B cell (primary cell): ENCODE results near the gene PPP1R3E. TPM values are rescaled to one million over a fixed set of nuclear protein-coding genes. Genes with fewer than 3 reads are reported as not detected.

Experiments used
- ATAC-seq: fragments of 200-7000 bp; cut with Tn5 transposase; one replicate; pipeline ENCODE4 v1.10.0; 2021; ENCODE audit warnings: low read depth, mild to moderate bottlenecking, moderate number of reproducible peaks, moderate library complexity
- CTCF ChIA-PET: fragments of 350-600 bp; sonication (Branson Sonifier 250); formaldehyde crosslinking; loops from one replicate; lab custom pipeline; 2021; ENCODE audit warnings: antibody characterized with exemption, inconsistent platforms; lab: Charles Lee
- POLR2A ChIA-PET: fragments of 350-600 bp; sonication (Branson Sonifier 250); formaldehyde crosslinking; loops from one replicate; lab custom pipeline; 2021; ENCODE audit warnings: antibody characterized with exemption; lab: Charles Lee
- DNase-seq: peaks from one replicate; pipeline ENCODE4 v3.0.0; 2013
- H2AFZ ChIP-seq: 2 replicates; pipeline ENCODE4 v1.6.1; 2012; ENCODE audit warnings: mild to moderate bottlenecking, low read depth, low read length; ENCODE audit not compliant: insufficient read depth, poor library complexity, severe bottlenecking
- H3K27ac ChIP-seq, 2 donors: 1 replicate in 1 of 2; 2 replicates in 1 of 2; pipeline ENCODE4 v1.5.1; 2012 to 2013; ENCODE audit warnings: low read length in 2 of 2, mild to moderate bottlenecking in 2 of 2, moderate library complexity in 1 of 2
- H3K27me3 ChIP-seq, 4 experiments: fragments of 200-600 bp in 1 of 4; sonication (generic) in 1 of 4; replicated peaks in 1 of 4; 1 replicate in 2 of 4; 2 replicates in 2 of 4; pipeline versions ENCODE4 v1.6.1 to v1.7.0; 2013 to 2016; ENCODE audit warnings: low read length in 3 of 4, mild to moderate bottlenecking in 2 of 4, mixed read lengths in 1 of 4, moderate library complexity in 1 of 4; ENCODE audit not compliant: insufficient read depth in 4 of 4, control insufficient read depth in 3 of 4; ENCODE audit errors: control extremely low read depth in 1 of 4
- H3K36me3 ChIP-seq, 2 experiments: replicated peaks in 1 of 2; 1 replicate in 1 of 2; 2 replicates in 1 of 2; pipeline versions ENCODE4 v1.6.1 to v1.7.1; 2013; ENCODE audit warnings: low read length in 1 of 2; ENCODE audit not compliant: insufficient read depth in 2 of 2, control insufficient read depth in 1 of 2; ENCODE audit errors: control extremely low read depth in 1 of 2, extremely low read depth in 1 of 2
- H3K4me1 ChIP-seq, 2 donors: fragments of 200-600 bp in 1 of 2; sonication (generic) in 1 of 2; 1 replicate in 1 of 2; 2 replicates in 1 of 2; pipeline versions ENCODE4 v1.5.1 to v1.6.1; 2013 to 2017; ENCODE audit warnings: low read length in 2 of 2; ENCODE audit not compliant: control insufficient read depth in 2 of 2, insufficient read depth in 2 of 2
- H3K4me2 ChIP-seq: replicated peaks from 2 replicates; pipeline ENCODE3; 2012; ENCODE audit warnings: mild to moderate bottlenecking, low read depth, low read length; ENCODE audit not compliant: poor library complexity, severe bottlenecking
- H3K4me3 ChIP-seq, 5 experiments: fragments of 200-600 bp in 1 of 5; sonication (generic) in 1 of 5; 1 replicate in 3 of 5; 2 replicates in 2 of 5; pipeline versions ENCODE4 v1.5.1 to v1.7.0; 2011 to 2016; ENCODE audit warnings: low read length in 4 of 5, mild to moderate bottlenecking in 4 of 5, low read depth in 2 of 5, control low read depth in 1 of 5, moderate library complexity in 1 of 5; ENCODE audit not compliant: insufficient read depth in 1 of 5; ENCODE audit errors: control extremely low read depth in 1 of 5, extremely low read depth in 1 of 5
- H3K79me2 ChIP-seq: fragments of 200-600 bp; sonication (generic); one replicate; pipeline ENCODE4 v1.6.0; 2016; ENCODE audit warnings: low read length; ENCODE audit not compliant: control insufficient read depth, insufficient read depth
- H3K9ac ChIP-seq: fragments of 200-600 bp; sonication (generic); 2 replicates; pipeline ENCODE4 v1.6.1; 2017; ENCODE audit warnings: mild to moderate bottlenecking, low read length, moderate library complexity
- H3K9me3 ChIP-seq, 3 donors: one replicate each; pipeline versions ENCODE4 v1.6.1 to v1.7.1; 2013; ENCODE audit warnings: low read length in 2 of 3; ENCODE audit not compliant: control insufficient read depth in 2 of 3, insufficient read depth in 1 of 3; ENCODE audit errors: control extremely low read depth in 1 of 3
- H4K20me1 ChIP-seq: 2 replicates; pipeline ENCODE4 v1.6.0; 2012; ENCODE audit warnings: mild to moderate bottlenecking, low read length; ENCODE audit not compliant: insufficient read depth, control insufficient read depth, poor library complexity, severe bottlenecking
- H3K27ac Mint-ChIP-seq: one replicate; pipeline ENCODE4 v1.8.0; 2021; ENCODE audit warnings: mixed read lengths
- H3K27me3 Mint-ChIP-seq: one replicate; pipeline ENCODE4 v1.8.0; 2021; ENCODE audit warnings: mixed read lengths
- H3K4me1 Mint-ChIP-seq: one replicate; pipeline ENCODE4 v1.8.0; 2021; ENCODE audit warnings: mixed read lengths
- H3K4me3 Mint-ChIP-seq: one replicate; pipeline ENCODE4 v1.8.0; 2021; ENCODE audit warnings: mixed read lengths
- H3K9me3 Mint-ChIP-seq: one replicate; pipeline ENCODE4 v1.8.0; 2022; ENCODE audit warnings: mixed read lengths; ENCODE audit not compliant: insufficient read depth
- CTCF ChIP-seq: fragments of 200-600 bp; IDR thresholded peaks from one replicate; pipeline ENCODE4 v1.8.0; 2022; ENCODE audit warnings: antibody characterized with exemption, mild to moderate bottlenecking
- EZH2 ChIP-seq: IDR thresholded peaks from 2 replicates; pipeline ENCODE4 v1.6.1; 2012; ENCODE audit warnings: borderline replicate concordance, low read depth, mild to moderate bottlenecking, moderate library complexity, low read length; ENCODE audit not compliant: insufficient read depth, poor library complexity, severe bottlenecking
- WGBS: methylation state at CpG from one replicate; pipeline ENCODE4 v1.1.5; 2013; ENCODE audit warnings: missing lambda C conversion rate; ENCODE audit not compliant: insufficient coverage; 5-methylcytosine and 5-hydroxymethylcytosine counted together
- intact Hi-C: fragments of 100-400 bp; cut with micrococcal nuclease; formaldehyde crosslinking; loops from one replicate; pipeline ENCODE4 v1.10.0; 2022
- polyA plus RNA-seq: library from polyadenylated mRNA; depleted of rRNA; stranded (reverse); fragments of >200 nt; gene quantifications from 2 replicates; pipeline ENCODE4 v1.2.3, GENCODE V29; 2012
- total RNA-seq, 2 donors: library from RNA; stranded (reverse); fragments of 120-200 nt in 1 of 2; gene quantifications; 1 replicate in 1 of 2; 2 replicates in 1 of 2; pipeline versions ENCODE4 v1.2.3 to v1.2.4, GENCODE V29; 2013 to 2022

The PPP1R3E gene
- total and polyA plus RNA-seq, 2 donors (not counting 1 experiment from before 2014, with no cell fraction given): 56.9 to 76.7 TPM

- Mint-ChIP-seq H3K27me3 (no peaks in the 10 kb centered on the region), H3K9me3 (no peaks in the 10 kb centered on the region), H3K4me1 (peaks cover 33% of the 10 kb centered on the region), H3K4me3 (peak overlapping the region; percentile 81), H3K27ac (peak overlapping the region; percentile 85)
- Histone ChIP-seq H3K4me3 (peak overlapping the region in 4 of 5 experiments; percentile 31 to 59 (median 46)), H3K36me3 (no peaks in the 10 kb centered on the region), H3K9ac (peak overlapping the region; percentile 64), H3K9me3 (peaks cover 0 to 3% (median 0%) of the 10 kb centered on the region in 3 donors), H3K4me1 (peaks cover 14 to 30% of the 10 kb centered on the region in 2 donors), H3K4me2 (peak overlapping the region; percentile 76), H3K79me2 (no peaks in the 10 kb centered on the region), H3K27me3 (no peaks in the 10 kb centered on the region), H2AFZ (peak overlapping the region; percentile 86), H3K27ac (peak overlapping the region; percentile 54 to 78), H4K20me1 (no peaks in the 10 kb centered on the region)
- TF ChIP-seq EZH2: no peak
- no peak for TF ChIP-seq CTCF
- CTCF ChIA-PET: interaction anchor here (2.9 to 3.2 kb wide), 2 partner anchors 12 to 14 kb away, joined by 12 to 27 read pairs; partner anchors contain the start of gene PABPN1
- POLR2A ChIA-PET: interaction anchor here (0.6 to 1.8 kb wide), 3 partner anchors 10 to 41 kb away, joined by 3 to 13 read pairs (median 7); partner anchors contain the start of gene PABPN1
- WGBS: 29% methylated on average over 4 of the region's 5 CpGs
- intact Hi-C loops: loop anchor here (10.0 kb wide), 1 partner anchor 302 kb away; no protein-coding TSS in a partner anchor
- DNase-seq (no peak), ATAC-seq (no peak)
Measured at GRCh38 chr14:23307146-23307530, 4.5 kb upstream of the PPP1R3E start.
